ENCODE data around the gene ADAMTS4. TPM values are rescaled to one million over a fixed set of nuclear protein-coding genes. Genes with fewer than 3 reads are reported as not detected.

ADAMTS4 gene
- total RNA-seq, 1 experiment from 2014 or later = 9.0 TPM

- Histone ChIP-seq H3K27me3 (ENCODE audit: control insufficient read depth, insufficient read depth, low read length) (no peaks in the 10 kb centered on the region), H3K36me3 (replicated peaks; ENCODE audit: control insufficient read depth, insufficient read depth, low read length) (peaks cover 21% of the 10 kb centered on the region), H3K4me3 (ENCODE audit: insufficient read depth, low read depth, low read length) (no peak overlapping the region)
- no peak for DNase-seq
Measured at GRCh38 chr1:161193561-161194235, 5.2 kb downstream of the ADAMTS4 start.

DNA sequence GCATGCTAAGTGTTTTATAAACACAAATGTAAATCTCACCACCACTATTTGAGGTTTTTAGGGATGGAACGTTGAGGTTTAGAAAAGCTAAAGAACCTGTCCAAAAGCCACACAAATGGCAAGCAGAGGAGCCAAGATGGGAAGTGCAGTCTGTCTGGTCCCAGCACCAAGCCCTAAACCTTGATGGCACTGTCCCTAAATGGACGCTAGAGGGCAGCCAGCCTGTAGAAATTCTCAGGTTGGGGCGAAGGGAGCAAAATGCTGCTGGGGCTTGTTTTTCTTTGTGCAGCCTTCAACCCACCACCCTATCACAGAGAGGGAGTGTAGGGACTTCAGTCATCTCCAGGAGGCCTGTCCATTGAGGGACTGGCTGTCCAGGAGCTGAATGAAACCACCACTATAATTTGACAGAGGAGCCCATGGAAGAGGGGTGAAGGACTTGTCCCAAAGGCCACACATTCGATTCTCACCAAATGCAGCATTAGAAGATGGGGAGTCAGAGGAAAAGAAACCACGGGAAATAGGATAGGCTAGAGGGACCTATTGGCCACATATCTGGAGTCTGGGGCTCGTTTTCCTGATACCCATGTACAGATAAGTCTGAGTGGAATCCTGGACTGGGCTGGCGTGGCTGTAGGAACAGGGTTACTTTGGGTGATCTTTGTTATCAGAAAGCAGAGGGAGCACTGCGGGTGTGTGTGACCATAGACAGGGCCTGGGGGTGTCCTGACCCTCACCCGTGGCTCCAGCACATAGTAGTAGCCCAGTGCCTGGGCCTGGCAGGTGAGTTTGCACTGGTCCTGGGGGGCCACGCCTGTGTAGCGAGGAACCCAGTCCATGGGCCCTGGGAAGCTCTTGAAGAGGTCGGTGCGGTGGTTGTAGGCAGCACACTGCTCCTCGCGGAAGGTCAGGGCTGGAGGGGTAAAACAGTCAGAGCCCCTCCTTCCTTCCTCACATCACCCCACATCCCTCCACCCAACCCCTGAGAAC lies 6.1 kb downstream of the ADAMTS4 start:
- Histone ChIP-seq H3K36me3 (replicated peaks; ENCODE audit: control insufficient read depth, insufficient read depth, low read length) (peaks cover 21% of the 10 kb centered on the region), H3K27me3 (ENCODE audit: control insufficient read depth, insufficient read depth, low read length) (no peaks in the 10 kb centered on the region)
- DNase-seq = peak; percentile 90

GRCh38 chr1:161191971-161192370 lies 6.9 kb downstream of the ADAMTS4 start:
- no peak for DNase-seq
- no peaks in the 10 kb centered on the region for H3K27me3 ChIP-seq (ENCODE audit: control insufficient read depth, insufficient read depth, low read length)
- no peak overlapping the region for H3K4me3 ChIP-seq (ENCODE audit: insufficient read depth, low read depth, low read length)
- peaks cover 21% of the 10 kb centered on the region for H3K36me3 ChIP-seq (replicated peaks; ENCODE audit: control insufficient read depth, insufficient read depth, low read length)

More for the DNA sequence above, 6.1 kb downstream of the ADAMTS4 start:
- no peak overlapping the region for H3K4me3 ChIP-seq (ENCODE audit: insufficient read depth, low read depth, low read length)

- H3K36me3 ChIP-seq (replicated peaks; ENCODE audit: control insufficient read depth, insufficient read depth, low read length) = peaks cover 19% of the 10 kb centered on the region
- DNase-seq = peak; percentile 58
- H3K4me3 ChIP-seq (ENCODE audit: insufficient read depth, low read depth, low read length) = no peak overlapping the region
- no peaks in the 10 kb centered on the region for H3K27me3 ChIP-seq (ENCODE audit: control insufficient read depth, insufficient read depth, low read length)
Measured at GRCh38 chr1:161190962-161191521, 7.8 kb downstream of the ADAMTS4 start.

GRCh38 chr1:161189036-161189435 lies 9.8 kb downstream of the ADAMTS4 start:
- peak; percentile 6 for DNase-seq
- H3K4me3 ChIP-seq (ENCODE audit: insufficient read depth, low read depth, low read length) = no peak overlapping the region
- peaks cover 13% of the 10 kb centered on the region for H3K36me3 ChIP-seq (replicated peaks; ENCODE audit: control insufficient read depth, insufficient read depth, low read length)
- no peaks in the 10 kb centered on the region for H3K27me3 ChIP-seq (ENCODE audit: control insufficient read depth, insufficient read depth, low read length)

- Histone ChIP-seq H3K36me3 (replicated peaks; ENCODE audit: control insufficient read depth, insufficient read depth, low read length) (peaks cover 13% of the 10 kb centered on the region), H3K4me3 (ENCODE audit: insufficient read depth, low read depth, low read length) (no peak overlapping the region), H3K27me3 (ENCODE audit: control insufficient read depth, insufficient read depth, low read length) (no peaks in the 10 kb centered on the region)
- DNase-seq = no peak
Measured at GRCh38 chr1:161188381-161188780, 10.5 kb downstream of the ADAMTS4 start.

DNA sequence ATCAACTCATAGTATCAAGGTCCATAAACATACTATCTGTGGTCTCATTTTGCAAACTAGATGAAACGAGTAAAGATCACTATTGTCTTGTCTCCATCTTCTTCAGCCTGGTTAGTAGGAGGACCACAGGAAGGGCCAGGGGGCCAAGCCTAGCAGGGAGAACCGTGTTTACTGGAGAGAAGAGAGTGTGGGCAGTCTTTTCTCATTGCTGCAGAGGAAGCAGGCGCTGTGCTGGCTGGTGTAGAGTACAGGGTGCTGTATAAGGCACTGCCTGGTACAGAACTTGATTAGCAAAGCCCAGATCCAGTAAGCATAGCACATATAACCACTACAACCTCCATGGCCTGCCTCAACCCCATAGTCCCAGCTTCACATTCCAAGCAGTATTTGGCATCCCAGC lies 11.5 kb downstream of the ADAMTS4 start:
- Histone ChIP-seq H3K27me3 (ENCODE audit: control insufficient read depth, insufficient read depth, low read length) (no peaks in the 10 kb centered on the region), H3K4me3 (ENCODE audit: insufficient read depth, low read depth, low read length) (no peak overlapping the region), H3K36me3 (replicated peaks; ENCODE audit: control insufficient read depth, insufficient read depth, low read length) (peaks cover 9% of the 10 kb centered on the region)
- no peak for DNase-seq

- no peaks in the 10 kb centered on the region for H3K36me3 ChIP-seq (replicated peaks; ENCODE audit: control insufficient read depth, insufficient read depth, low read length)
- no peaks in the 10 kb centered on the region for H3K27me3 ChIP-seq (ENCODE audit: control insufficient read depth, insufficient read depth, low read length)
- no peak for DNase-seq
- H3K4me3 ChIP-seq (ENCODE audit: insufficient read depth, low read depth, low read length) = no peak overlapping the region
Measured at GRCh38 chr1:161185732-161186311, 13.0 kb downstream of the ADAMTS4 start.

- Histone ChIP-seq H3K4me3 (ENCODE audit: insufficient read depth, low read depth, low read length) (no peak overlapping the region), H3K36me3 (replicated peaks; ENCODE audit: control insufficient read depth, insufficient read depth, low read length) (no peaks in the 10 kb centered on the region), H3K27me3 (ENCODE audit: control insufficient read depth, insufficient read depth, low read length) (no peaks in the 10 kb centered on the region)
- peak; percentile 22 for DNase-seq
Measured at GRCh38 chr1:161185282-161185682, 13.6 kb downstream of the ADAMTS4 start.

GRCh38 chr1:161182214-161182613 lies 16.6 kb downstream of the ADAMTS4 start:
- Histone ChIP-seq H3K36me3 (replicated peaks; ENCODE audit: control insufficient read depth, insufficient read depth, low read length) (no peaks in the 10 kb centered on the region), H3K4me3 (ENCODE audit: insufficient read depth, low read depth, low read length) (no peak overlapping the region), H3K27me3 (ENCODE audit: control insufficient read depth, insufficient read depth, low read length) (no peaks in the 10 kb centered on the region)
- no peak for DNase-seq

DNA sequence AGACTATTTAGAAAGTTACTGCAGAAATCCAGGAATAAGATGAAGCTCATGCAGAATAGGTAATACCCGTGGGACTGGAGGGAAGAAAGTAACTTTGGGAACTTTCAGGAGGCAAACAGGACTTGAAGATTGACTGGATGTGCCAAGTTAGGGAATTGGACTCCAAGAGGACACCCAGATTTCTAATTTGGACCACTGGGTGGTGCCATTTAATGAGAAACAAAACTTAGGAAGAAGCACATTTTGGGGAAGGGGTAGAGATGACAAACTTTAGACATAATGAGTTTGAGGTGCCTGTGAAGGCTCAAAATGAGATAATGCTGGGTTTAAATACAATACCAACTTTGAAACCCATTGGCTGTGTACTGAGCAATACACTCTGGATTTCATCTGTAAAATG lies 18.2 kb downstream of the ADAMTS4 start:
- H3K36me3 ChIP-seq (replicated peaks; ENCODE audit: control insufficient read depth, insufficient read depth, low read length) = no peaks in the 10 kb centered on the region
- H3K27me3 ChIP-seq (ENCODE audit: control insufficient read depth, insufficient read depth, low read length) = no peaks in the 10 kb centered on the region
- DNase-seq = peak; percentile 47
- no peak overlapping the region for H3K4me3 ChIP-seq (ENCODE audit: insufficient read depth, low read depth, low read length)

DNA sequence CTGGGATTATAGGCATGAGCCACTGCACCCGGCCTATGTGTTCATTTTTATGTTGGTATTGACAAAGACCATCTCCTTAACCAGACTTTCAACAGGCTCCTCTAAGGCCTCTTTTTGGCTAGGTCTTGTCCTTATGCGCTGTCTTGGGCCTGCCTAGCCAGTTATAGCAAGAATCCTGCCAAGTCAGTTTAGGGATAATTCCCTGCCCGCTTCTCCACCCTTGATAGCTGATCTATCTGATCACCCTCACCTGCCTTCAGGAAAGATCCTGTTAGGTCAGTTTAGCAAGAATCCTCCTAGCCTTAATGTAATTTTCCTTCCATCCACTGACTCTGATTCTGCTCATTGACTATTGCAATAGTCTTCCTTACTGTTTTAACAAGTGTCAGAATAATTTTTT lies 19.2 kb downstream of the ADAMTS4 start:
- Histone ChIP-seq H3K27me3 (ENCODE audit: control insufficient read depth, insufficient read depth, low read length) (no peaks in the 10 kb centered on the region), H3K36me3 (replicated peaks; ENCODE audit: control insufficient read depth, insufficient read depth, low read length) (peaks cover 4% of the 10 kb centered on the region), H3K4me3 (ENCODE audit: insufficient read depth, low read depth, low read length) (no peak overlapping the region)
- DNase-seq = no peak

DNA sequence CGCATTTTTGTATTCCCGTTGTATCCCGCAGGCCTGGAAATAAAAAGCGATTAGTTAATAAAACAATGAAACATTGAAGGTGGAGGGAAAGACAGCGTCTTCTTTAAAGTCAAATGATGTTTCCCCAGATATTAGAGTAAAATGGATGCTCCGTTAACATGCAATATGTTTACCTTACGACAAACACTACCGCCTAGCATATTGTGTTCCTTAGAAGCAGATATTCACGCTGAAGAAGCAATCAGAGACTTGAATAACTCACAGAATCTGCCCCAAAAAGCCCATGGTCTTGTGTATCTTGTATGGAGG lies 21.0 kb downstream of the ADAMTS4 start:
- no peak for DNase-seq
- H3K27me3 ChIP-seq (ENCODE audit: control insufficient read depth, insufficient read depth, low read length) = no peaks in the 10 kb centered on the region
- H3K4me3 ChIP-seq (ENCODE audit: insufficient read depth, low read depth, low read length) = no peak overlapping the region
- peaks cover 12% of the 10 kb centered on the region for H3K36me3 ChIP-seq (replicated peaks; ENCODE audit: control insufficient read depth, insufficient read depth, low read length)

DNA sequence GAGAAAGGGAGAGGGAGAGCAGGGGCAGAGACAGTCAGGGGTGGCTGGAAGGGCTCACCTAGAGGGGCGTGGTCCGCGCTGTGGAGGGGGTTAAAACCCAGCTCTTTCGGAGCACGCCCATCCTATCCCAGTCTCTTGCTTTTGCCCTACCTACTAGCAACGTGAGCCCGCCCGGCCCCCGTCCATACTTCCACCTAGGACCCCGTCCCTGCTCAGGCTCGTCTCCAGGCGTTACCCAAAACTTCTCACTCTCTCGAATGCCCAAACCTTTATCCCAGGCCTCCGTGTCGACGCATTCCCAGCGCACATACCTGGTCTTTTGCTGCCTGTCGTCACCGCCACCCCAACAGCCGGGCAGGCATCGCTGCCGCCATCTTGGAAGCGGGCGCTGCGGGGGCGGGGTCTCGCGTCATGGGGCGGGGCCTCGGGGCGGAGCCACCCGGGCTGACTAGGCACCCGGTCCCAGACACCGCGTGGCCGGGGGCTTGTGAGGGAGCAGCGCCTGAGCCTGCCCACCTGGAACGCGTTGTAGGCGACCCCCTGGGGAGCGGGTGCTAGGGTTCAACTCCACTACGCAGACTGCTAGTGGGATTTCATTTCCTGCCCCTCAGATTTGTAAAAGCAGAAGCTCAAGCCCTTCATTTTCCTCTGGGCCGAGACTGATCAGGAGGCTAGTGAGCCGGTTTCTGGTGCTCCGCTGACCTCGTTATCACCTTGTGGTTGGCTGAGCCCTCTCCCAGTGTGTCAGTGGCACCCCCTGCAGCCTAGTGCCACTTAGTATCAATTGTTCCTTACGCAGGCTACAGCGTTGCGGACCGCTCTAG lies 21.5 kb downstream of the ADAMTS4 start, which contains the start of gene B4GALT3:
Gene B4GALT3 (minus strand): TSS at position 396 of the 824 bp plus-strand sequence. CDS start 1,447 bp downstream, outside the sequence.
- peak; percentile 100 for DNase-seq
- Histone ChIP-seq H3K4me3 (ENCODE audit: insufficient read depth, low read depth, low read length) (peak within 1 kb of the TSS; percentile 78), H3K36me3 (replicated peaks; ENCODE audit: control insufficient read depth, insufficient read depth, low read length) (peaks cover 13% of the 10 kb centered on the region), H3K27me3 (ENCODE audit: control insufficient read depth, insufficient read depth, low read length) (no peaks in the 10 kb centered on the region)
